GM18498 (cell line): ENCODE data around the gene APOBEC2.
A peak's percentile ranks its signal among the peaks of the same experiment; 100 is the strongest.

ENCODE experiments used
- ATAC-seq: cut with Tn5 transposase; IDR thresholded peaks from one replicate; pipeline ENCODE4 v1.9.1; 2021; ENCODE audit warnings: mild to moderate bottlenecking, moderate library complexity; ENCODE audit not compliant: unreplicated experiment

The APOBEC2 gene

GRCh38 chr6:41058783-41059181 is 5.8 kb downstream of the APOBEC2 start:
- ATAC-seq, result no peak

DNA sequence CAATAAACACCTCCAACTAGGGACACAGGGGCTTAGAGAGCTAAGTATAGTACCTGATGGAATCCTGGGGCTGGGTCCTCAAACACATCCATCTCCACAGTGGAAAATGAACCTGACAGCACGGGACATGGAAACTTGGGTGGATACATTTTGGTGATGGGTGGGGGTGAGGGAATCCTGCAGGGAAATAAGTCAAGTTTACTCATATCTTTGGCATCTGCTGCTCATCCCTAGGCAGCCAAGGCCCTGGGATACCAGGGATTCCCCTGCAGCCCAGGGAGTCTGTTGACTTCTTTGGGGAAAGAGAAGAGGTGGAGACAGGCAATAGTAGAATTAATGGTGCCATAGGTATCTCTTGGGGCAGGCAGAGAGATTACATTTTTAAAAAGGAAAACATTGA is 6.6 kb downstream of the APOBEC2 start:
- no peak for ATAC-seq

DNA sequence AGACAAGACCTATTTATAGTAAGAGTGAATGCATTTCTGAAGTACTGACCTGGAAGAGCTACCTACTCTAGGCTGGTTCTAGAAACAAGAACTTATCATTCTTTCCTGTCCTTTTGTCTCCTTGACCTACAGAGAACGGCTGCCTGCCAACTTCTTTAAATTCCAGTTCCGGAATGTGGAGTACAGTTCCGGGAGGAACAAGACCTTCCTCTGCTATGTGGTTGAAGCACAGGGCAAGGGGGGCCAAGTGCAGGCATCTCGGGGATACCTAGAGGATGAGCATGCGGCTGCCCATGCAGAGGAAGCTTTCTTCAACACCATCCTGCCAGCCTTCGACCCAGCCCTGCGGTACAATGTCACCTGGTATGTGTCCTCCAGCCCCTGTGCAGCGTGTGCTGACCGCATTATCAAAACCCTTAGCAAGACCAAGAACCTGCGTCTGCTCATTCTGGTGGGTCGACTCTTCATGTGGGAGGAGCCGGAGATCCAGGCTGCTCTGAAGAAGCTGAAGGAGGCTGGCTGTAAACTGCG is 8.3 kb downstream of the APOBEC2 start:
- ATAC-seq, result no peak

- ATAC-seq, result no peak
Measured at GRCh38 chr6:41062056-41062455, 9.1 kb downstream of the APOBEC2 start.

- no peak for ATAC-seq
Measured at GRCh38 chr6:41063884-41064285, 10.9 kb downstream of the APOBEC2 start.

DNA sequence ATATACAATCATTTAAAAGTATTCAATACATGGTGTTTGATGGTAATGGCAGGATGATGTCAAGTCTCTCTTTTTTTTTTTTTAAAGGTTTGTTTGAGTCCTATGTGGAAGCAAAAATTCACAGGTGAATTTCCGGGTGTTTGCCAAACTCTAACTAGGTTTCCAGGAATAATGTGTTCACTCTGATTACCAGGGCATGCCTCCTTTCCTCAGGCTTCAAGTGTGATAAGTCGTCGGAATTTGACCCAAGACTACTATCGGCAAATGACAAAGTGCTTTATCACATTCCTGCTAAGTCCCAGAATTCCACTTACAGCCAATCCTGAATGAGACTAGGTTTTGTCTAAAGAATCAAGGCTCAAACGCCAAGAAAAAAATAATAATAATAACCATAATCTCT is 11.8 kb downstream of the APOBEC2 start:
- ATAC-seq, result no peak

- ATAC-seq, result no peak
Measured at GRCh38 chr6:41065550-41066026, 12.6 kb downstream of the APOBEC2 start.

GRCh38 chr6:41066867-41067304 is 13.9 kb downstream of the APOBEC2 start:
- no peak for ATAC-seq

DNA sequence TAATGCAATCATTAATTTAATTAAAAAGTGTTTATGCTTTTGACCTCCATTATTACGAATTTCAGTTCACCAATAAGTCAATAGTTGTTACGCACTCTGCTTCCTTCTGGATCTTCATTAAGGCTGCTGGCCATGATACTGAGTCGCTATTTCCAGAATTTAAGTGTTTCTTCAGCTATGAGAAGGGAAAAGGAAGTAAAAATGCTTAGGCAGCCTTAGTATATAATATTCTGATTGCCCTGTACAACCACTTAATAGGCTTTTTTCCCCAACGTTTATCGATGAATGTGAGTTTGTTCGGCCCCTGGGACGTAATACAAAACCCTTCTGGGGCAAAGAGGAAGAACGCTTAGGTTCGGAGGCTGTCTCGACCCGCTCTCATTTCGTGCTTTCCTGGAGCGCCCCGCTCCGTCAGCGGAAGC is 18.5 kb downstream of the APOBEC2 start:
- ATAC-seq, result no peak

DNA sequence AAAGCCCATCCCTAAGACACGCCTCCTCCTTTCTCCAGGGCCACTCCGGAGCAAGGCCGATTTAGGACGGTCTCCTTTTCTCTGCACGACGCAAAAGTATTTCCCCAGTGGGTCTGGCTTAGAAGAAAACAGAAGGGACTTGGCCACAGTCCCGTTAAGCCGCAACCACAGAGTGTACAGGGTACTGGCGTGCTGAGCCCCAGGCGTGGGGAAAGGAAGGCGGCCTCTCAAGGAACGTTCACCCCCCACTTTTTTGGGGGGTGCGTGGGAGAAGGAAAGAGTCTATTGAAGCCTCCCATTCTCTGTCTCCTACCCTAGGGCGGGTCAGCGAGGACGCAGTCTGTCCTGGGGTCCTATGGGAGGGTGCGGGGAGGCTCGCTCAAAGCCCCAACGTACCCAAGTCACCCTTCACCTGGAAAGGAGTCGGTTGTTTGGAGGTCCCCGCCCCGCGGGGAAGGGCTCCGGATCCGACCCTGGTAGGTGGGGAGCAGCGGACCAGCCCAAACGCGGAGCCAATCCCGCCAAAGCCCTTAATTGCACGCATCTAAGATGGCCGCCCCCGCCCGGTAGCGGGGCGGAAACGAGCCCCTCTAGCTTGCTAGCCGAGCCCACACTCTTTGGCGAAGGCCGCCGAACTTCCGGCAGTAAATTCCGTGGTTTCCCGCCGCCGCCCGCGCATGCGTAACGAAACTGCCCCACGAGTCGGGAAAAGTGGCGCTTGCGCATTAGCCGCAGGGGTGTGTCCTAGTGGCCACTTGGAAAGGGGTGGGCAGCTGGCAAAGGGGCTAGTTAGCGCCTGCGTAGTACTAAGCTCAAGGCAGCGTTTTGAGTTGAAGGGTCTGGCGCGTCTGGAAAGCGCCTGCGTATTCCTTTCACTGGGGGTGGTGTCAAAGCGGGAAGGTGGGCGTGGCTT is 19.2 kb downstream of the APOBEC2 start, which contains the start of gene OARD1:
Gene OARD1, minus strand, starts transcription at position 434 of the 913 bp plus-strand sequence. CDS start 722 bp downstream, outside the sequence.
- peak; percentile 70 for ATAC-seq

GRCh38 chr6:41072836-41073202 is 19.8 kb downstream of the APOBEC2 start, which contains the start of gene NFYA:
Gene NFYA, plus strand, starts transcription at chr6:41072974. Its CDS starts 6,116 bp downstream, at chr6:41079090.
- ATAC-seq, result peak; percentile 63

GRCh38 chr6:41073203-41073967 is 20.4 kb downstream of the APOBEC2 start:
- ATAC-seq, result peak; percentile 35

GRCh38 chr6:41073968-41074691 is 21.1 kb downstream of the APOBEC2 start:
- ATAC-seq, result no peak

DNA sequence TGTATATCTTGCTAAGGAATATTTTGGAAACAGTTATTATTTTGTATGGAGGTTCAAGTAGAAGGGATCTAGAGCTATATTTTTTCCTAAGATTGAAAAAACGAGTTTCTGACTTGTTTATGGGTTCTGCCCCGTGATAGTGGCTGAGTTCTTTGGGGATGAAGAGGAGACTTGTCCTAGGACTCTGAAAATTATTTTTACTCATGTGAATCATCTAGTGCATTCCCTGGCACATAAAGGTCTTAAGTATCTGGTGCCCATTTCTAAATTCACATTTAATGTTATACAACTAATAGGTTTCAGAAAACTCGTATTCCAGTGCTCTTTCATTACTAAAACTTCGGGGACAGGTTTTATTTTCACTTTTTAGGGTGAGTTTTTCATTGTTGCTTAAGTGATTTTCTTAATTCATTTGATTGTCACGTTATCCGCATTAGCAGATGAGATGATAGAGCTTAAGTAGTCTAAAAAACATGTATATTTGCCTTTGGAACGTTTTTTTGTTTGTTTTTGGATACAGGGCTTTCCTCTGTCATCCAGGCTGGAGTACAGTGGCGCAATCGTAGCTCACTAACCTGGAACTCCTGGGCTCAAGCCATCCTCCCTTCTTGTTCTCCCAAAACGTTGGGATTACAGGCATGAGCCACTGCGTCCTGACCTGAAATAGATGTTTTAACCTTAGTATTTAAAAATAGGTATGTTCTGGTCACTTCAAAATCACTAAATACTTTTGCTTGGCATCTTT is 21.9 kb downstream of the APOBEC2 start:
- no peak for ATAC-seq

- ATAC-seq, result no peak
Measured at GRCh38 chr6:41075651-41076626, 22.9 kb downstream of the APOBEC2 start.

DNA sequence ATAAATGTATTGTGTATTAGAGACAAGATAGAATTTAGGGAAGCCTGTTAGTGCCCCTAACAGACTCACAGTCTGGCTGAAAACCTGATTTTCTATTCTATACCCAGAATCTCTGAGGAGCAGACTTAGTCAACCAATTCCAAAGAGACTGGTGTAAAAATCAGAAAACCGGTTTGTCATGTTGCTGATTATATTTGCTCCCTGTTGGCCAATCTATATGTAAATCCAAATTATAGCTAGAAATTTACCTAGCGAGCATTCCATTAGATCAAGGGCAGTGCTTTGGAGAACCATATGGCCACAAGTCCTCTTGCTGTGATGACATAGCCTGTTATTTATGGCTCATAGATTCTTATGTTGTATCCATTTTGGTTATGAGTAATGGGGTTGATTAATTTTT is 24.5 kb downstream of the APOBEC2 start:
- no peak for ATAC-seq

DNA sequence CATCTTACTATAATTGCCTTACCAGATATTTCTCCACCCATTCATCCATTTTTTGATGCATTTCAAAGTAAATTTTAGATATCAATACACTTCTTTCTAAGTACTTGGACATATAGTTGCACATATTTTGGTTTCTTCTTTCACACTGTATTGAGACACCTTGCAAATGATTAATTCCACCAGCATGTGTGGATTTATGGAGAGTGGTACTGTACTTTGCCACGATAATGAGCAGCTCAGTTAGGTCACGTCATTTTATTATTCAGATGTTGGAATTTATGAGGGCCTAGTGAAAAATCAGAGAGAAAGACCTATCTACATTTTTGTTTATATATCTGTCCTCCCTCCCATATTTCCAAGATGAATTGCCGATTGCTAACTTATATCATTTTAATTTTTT is 25.1 kb downstream of the APOBEC2 start:
- ATAC-seq, result no peak

GRCh38 chr6:41079080-41079479 is 26.1 kb downstream of the APOBEC2 start:
- ATAC-seq, result no peak

DNA sequence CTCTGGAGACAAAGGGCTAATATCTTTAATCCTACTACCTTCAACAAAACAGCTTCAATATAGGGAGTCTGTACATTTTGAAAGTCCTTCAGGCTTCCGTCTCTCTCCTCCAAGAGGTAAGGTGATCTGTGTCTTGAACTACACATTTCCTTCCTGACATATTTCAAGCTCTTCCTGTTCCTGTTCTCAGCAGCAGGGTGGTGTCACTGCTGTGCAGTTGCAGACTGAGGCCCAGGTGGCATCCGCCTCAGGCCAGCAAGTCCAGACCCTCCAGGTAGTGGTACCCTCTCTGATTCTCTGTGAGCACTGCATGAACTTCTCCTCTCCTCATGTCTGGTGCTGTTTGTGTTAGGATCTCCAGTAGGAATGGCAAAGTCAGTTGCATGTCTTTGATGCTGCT is 27.6 kb downstream of the APOBEC2 start:
- no peak for ATAC-seq
